ENCODE results near the gene ASIC3.

Gene ASIC3

GRCh38 chr7:151056666-151057505 is 8.6 kb downstream of the ASIC3 start:
- no peak overlapping the region for H3K18ac ChIP-seq (ENCODE audit: low read length)
- DNase-seq (ENCODE audit: low spot score): no peak

DNA sequence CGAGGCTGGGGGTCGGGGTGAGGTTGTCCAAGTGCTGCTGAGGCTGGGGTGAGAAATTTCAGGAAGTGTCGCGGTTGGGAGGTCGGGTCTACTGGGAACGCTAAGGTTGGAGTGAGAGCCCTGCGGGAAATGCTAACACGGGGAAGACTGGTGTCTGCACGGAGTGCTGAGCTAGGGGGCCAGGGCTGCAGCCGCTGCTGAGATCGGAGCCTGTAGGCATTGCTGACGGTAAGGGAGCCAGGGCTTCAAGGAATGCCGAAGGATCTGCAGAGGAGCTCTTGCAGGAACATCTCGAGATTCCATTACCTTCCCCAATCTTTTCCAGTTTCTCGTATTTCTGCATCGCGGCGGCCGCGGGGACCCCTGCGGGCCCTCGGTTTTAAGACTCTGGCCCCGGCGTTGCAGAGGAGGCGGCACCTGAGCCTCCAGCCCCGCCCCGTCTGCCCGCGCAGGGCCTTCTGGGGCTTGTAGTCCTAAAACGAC is 9.2 kb downstream of the ASIC3 start, which contains the start of gene CDK5:
Gene CDK5 (minus strand): TSS at position 392 of the 483 bp plus-strand sequence. CDS start 49 bp downstream, at position 343.
- H3K27ac ChIP-seq (replicated peaks; ENCODE audit: low read length): peak within 1 kb of the TSS; percentile 57
- H3K4me1 ChIP-seq (ENCODE audit: control insufficient read depth in 2 of 2, insufficient read depth in 1 of 2, low read depth in 1 of 2, low read length in 2 of 2): peaks cover 25 to 34% of the 10 kb centered on the region in 2 donors
- no CpG with 5 or more reads among the region's 30 CpGs for WGBS, 2 donors (ENCODE audit: extremely low coverage in 2 of 2, insufficient read length in 2 of 2, insufficient replicate concordance in 1 of 2)
- H2BK15ac ChIP-seq (ENCODE audit: low read length): no peak within 1 kb of the TSS
- peak within 1 kb of the TSS; percentile 15 for H3K23ac ChIP-seq (ENCODE audit: low read depth, low read length, poor library complexity)
- H4K91ac ChIP-seq (ENCODE audit: low read depth, low read length, poor library complexity): no peak within 1 kb of the TSS
- peak within 1 kb of the TSS; percentile 72 for H3K4me2 ChIP-seq (ENCODE audit: insufficient read depth, low read length, poor library complexity, severe bottlenecking)
- H3K9ac ChIP-seq (ENCODE audit: low read depth, low read length, poor library complexity): peak within 1 kb of the TSS; percentile 71
- H3K79me1 ChIP-seq (ENCODE audit: low read depth, low read length): peaks cover 2% of the 10 kb centered on the region
- peak within 1 kb of the TSS; percentile 86 for H2AFZ ChIP-seq (ENCODE audit: low read length)
- H2BK120ac ChIP-seq (ENCODE audit: low read depth, low read length): no peak within 1 kb of the TSS
- H2BK12ac ChIP-seq (ENCODE audit: low read length): no peak within 1 kb of the TSS
- DNase-seq (ENCODE audit: low spot score): no peak
- peaks cover 2 to 12% of the 10 kb centered on the region in 2 donors for H3K36me3 ChIP-seq (replicated peaks in 1 of 2; ENCODE audit: control insufficient read depth in 2 of 2, insufficient read depth in 2 of 2, low read length in 2 of 2)
- H3K9me3 ChIP-seq (replicated peaks in 1 of 2; ENCODE audit: control insufficient read depth in 2 of 2, insufficient read depth in 1 of 2, low read depth in 1 of 2, low read length in 2 of 2): peaks cover 0 to 1% of the 10 kb centered on the region in 2 donors
- peak within 1 kb of the TSS; percentile 66 for H3K18ac ChIP-seq (ENCODE audit: low read length)
- H3K27me3 ChIP-seq (ENCODE audit: control insufficient read depth in 3 of 3, insufficient read depth in 3 of 3, low read depth in 1 of 3, low read length in 3 of 3): peaks cover 0 to 30% (median 0%) of the 10 kb centered on the region in 3 experiments
- H2BK5ac ChIP-seq (ENCODE audit: low read length): no peak within 1 kb of the TSS
- no peak within 1 kb of the TSS for H3K14ac ChIP-seq (ENCODE audit: low read length)
- no peak within 1 kb of the TSS for H2AK5ac ChIP-seq (ENCODE audit: low read depth, low read length)
- H4K8ac ChIP-seq (ENCODE audit: low read depth, low read length): no peak within 1 kb of the TSS
- H3K4me3 ChIP-seq (ENCODE audit: low read length in 2 of 2): peak within 1 kb of the TSS; percentile 61 to 81
- H3K4ac ChIP-seq (ENCODE audit: low read length): no peak within 1 kb of the TSS

More at GRCh38 chr7:151056666-151057505, 8.6 kb downstream of the ASIC3 start:
- H4K91ac ChIP-seq (ENCODE audit: low read depth, low read length, poor library complexity): no peak overlapping the region
- no peak overlapping the region for H2BK5ac ChIP-seq (ENCODE audit: low read length)
- H3K79me1 ChIP-seq (ENCODE audit: low read depth, low read length): peaks cover 3% of the 10 kb centered on the region
- H2BK120ac ChIP-seq (ENCODE audit: low read depth, low read length): no peak overlapping the region
- H3K36me3 ChIP-seq (replicated peaks in 1 of 2; ENCODE audit: control insufficient read depth in 2 of 2, insufficient read depth in 2 of 2, low read length in 2 of 2): peaks cover 3 to 7% of the 10 kb centered on the region in 2 donors
- H3K9ac ChIP-seq (ENCODE audit: low read depth, low read length, poor library complexity): peak overlapping the region; percentile 18
- no peak overlapping the region for H3K14ac ChIP-seq (ENCODE audit: low read length)
- no peak overlapping the region for H2AK5ac ChIP-seq (ENCODE audit: low read depth, low read length)
- H3K4ac ChIP-seq (ENCODE audit: low read length): no peak overlapping the region
- H3K4me2 ChIP-seq (ENCODE audit: insufficient read depth, low read length, poor library complexity, severe bottlenecking): peak overlapping the region; percentile 72
- H3K4me3 ChIP-seq (ENCODE audit: low read length in 2 of 2): peak overlapping the region; percentile 61 to 81
- H3K4me1 ChIP-seq (ENCODE audit: control insufficient read depth in 2 of 2, insufficient read depth in 1 of 2, low read depth in 1 of 2, low read length in 2 of 2): peaks cover 25 to 29% of the 10 kb centered on the region in 2 donors
- peaks cover 0 to 33% (median 0%) of the 10 kb centered on the region in 3 experiments for H3K27me3 ChIP-seq (ENCODE audit: control insufficient read depth in 3 of 3, insufficient read depth in 3 of 3, low read depth in 1 of 3, low read length in 3 of 3)
- H3K23ac ChIP-seq (ENCODE audit: low read depth, low read length, poor library complexity): peak overlapping the region; percentile 15
- WGBS, 2 donors (ENCODE audit: extremely low coverage in 2 of 2, insufficient read length in 2 of 2, insufficient replicate concordance in 1 of 2): no CpG with 5 or more reads among the region's 29 CpGs
- no peak overlapping the region for H3K27ac ChIP-seq (replicated peaks; ENCODE audit: low read length)
- no peak overlapping the region for H4K8ac ChIP-seq (ENCODE audit: low read depth, low read length)
- no peak overlapping the region for H2BK12ac ChIP-seq (ENCODE audit: low read length)
- H2BK15ac ChIP-seq (ENCODE audit: low read length): no peak overlapping the region
- H2AFZ ChIP-seq (ENCODE audit: low read length): peak overlapping the region; percentile 86
- H3K9me3 ChIP-seq (replicated peaks in 1 of 2; ENCODE audit: control insufficient read depth in 2 of 2, insufficient read depth in 1 of 2, low read depth in 1 of 2, low read length in 2 of 2): peaks cover 0 to 2% of the 10 kb centered on the region in 2 donors

- Histone ChIP-seq H4K91ac (ENCODE audit: low read depth, low read length, poor library complexity) (no peak overlapping the region), H3K27me3 (ENCODE audit: control insufficient read depth in 3 of 3, insufficient read depth in 3 of 3, low read depth in 1 of 3, low read length in 3 of 3) (peaks cover 0 to 30% (median 0%) of the 10 kb centered on the region in 3 experiments), H3K4ac (ENCODE audit: low read length) (no peak overlapping the region), H3K36me3 (replicated peaks in 1 of 2; ENCODE audit: control insufficient read depth in 2 of 2, insufficient read depth in 2 of 2, low read length in 2 of 2) (peaks cover 0 to 13% of the 10 kb centered on the region in 2 donors), H3K9me3 (replicated peaks in 1 of 2; ENCODE audit: control insufficient read depth in 2 of 2, insufficient read depth in 1 of 2, low read depth in 1 of 2, low read length in 2 of 2) (no peaks in the 10 kb centered on the region), H4K8ac (ENCODE audit: low read depth, low read length) (no peak overlapping the region), H3K27ac (replicated peaks; ENCODE audit: low read length) (peak overlapping the region; percentile 57), H3K4me3 (ENCODE audit: low read length in 2 of 2) (peak overlapping the region; percentile 61 to 71), H3K79me1 (ENCODE audit: low read depth, low read length) (peaks cover 2% of the 10 kb centered on the region), H3K4me2 (ENCODE audit: insufficient read depth, low read length, poor library complexity, severe bottlenecking) (peak overlapping the region; percentile 56), H2AK5ac (ENCODE audit: low read depth, low read length) (no peak overlapping the region), H3K23ac (ENCODE audit: low read depth, low read length, poor library complexity) (no peak overlapping the region), H3K18ac (ENCODE audit: low read length) (peak overlapping the region; percentile 66), H2BK120ac (ENCODE audit: low read depth, low read length) (no peak overlapping the region), H3K14ac (ENCODE audit: low read length) (no peak overlapping the region), H2BK15ac (ENCODE audit: low read length) (no peak overlapping the region), H2AFZ (ENCODE audit: low read length) (peak overlapping the region; percentile 86), H2BK5ac (ENCODE audit: low read length) (no peak overlapping the region), H3K9ac (ENCODE audit: low read depth, low read length, poor library complexity) (peak overlapping the region; percentile 71), H2BK12ac (ENCODE audit: low read length) (no peak overlapping the region), H3K4me1 (ENCODE audit: control insufficient read depth in 2 of 2, insufficient read depth in 1 of 2, low read depth in 1 of 2, low read length in 2 of 2) (peaks cover 25 to 35% of the 10 kb centered on the region in 2 donors)
- no CpG with 5 or more reads among the region's 46 CpGs for WGBS, 2 donors (ENCODE audit: extremely low coverage in 2 of 2, insufficient read length in 2 of 2, insufficient replicate concordance in 1 of 2)
- DNase-seq (ENCODE audit: low spot score): peak; percentile 99
These were observed 9.9 kb downstream of the ASIC3 start for GRCh38 chr7:151057989-151058780.
